ENCODE measurements around the gene CNTFR.
A peak's percentile ranks its signal among the peaks of the same experiment; 100 is the strongest.
"Not testable (repeated sequence)": the region's sequence is repeated elsewhere in the genome, so short reads cannot be mapped to it uniquely, and the experiment has no call there.

Gene CNTFR

GRCh38 chr9:34554211-34555001 lies 35.1 kb downstream of the CNTFR start:
- no peak for DNase-seq (ENCODE audit: low spot score)

- no peak for DNase-seq (ENCODE audit: low spot score)
These were observed 36.0 kb downstream of the CNTFR start for GRCh38 chr9:34553511-34554021.

- DNase-seq (ENCODE audit: low spot score) = no peak
These were observed 36.5 kb downstream of the CNTFR start for GRCh38 chr9:34552986-34553385.

- DNase-seq (ENCODE audit: low spot score) = no peak
These were observed 36.9 kb downstream of the CNTFR start for GRCh38 chr9:34552606-34552981.

GRCh38 chr9:34551751-34552605 lies 37.5 kb downstream of the CNTFR start:
- no peak for DNase-seq (ENCODE audit: low spot score)

- no peak for DNase-seq (ENCODE audit: low spot score)
These were observed 38.7 kb downstream of the CNTFR start for GRCh38 chr9:34550681-34551270.

GRCh38 chr9:34550016-34550680 lies 39.4 kb downstream of the CNTFR start:
- DNase-seq (ENCODE audit: low spot score) = no peak

- no peak for DNase-seq (ENCODE audit: low spot score)
These were observed 40.2 kb downstream of the CNTFR start for GRCh38 chr9:34549407-34549732.

GRCh38 chr9:34547960-34548611 lies 41.4 kb downstream of the CNTFR start:
- DNase-seq (ENCODE audit: low spot score) = peak; percentile 11

- DNase-seq (ENCODE audit: low spot score) = peak; percentile 31
These were observed 42.4 kb downstream of the CNTFR start for GRCh38 chr9:34546834-34547827.

GRCh38 chr9:34546102-34546833 lies 43.3 kb downstream of the CNTFR start:
- DNase-seq (ENCODE audit: low spot score) = no peak

- no peak for DNase-seq (ENCODE audit: low spot score)
These were observed 44.0 kb downstream of the CNTFR start for GRCh38 chr9:34545497-34545896.

- DNase-seq (ENCODE audit: low spot score) = no peak
These were observed 45.5 kb downstream of the CNTFR start for GRCh38 chr9:34544035-34544434.

- no peak for DNase-seq (ENCODE audit: low spot score)
These were observed 48.0 kb downstream of the CNTFR start for GRCh38 chr9:34541540-34541939.

GRCh38 chr9:34540827-34541226 lies 48.7 kb downstream of the CNTFR start:
- DNase-seq (ENCODE audit: low spot score) = no peak

- no peak for DNase-seq (ENCODE audit: low spot score)
These were observed 52.8 kb downstream of the CNTFR start for GRCh38 chr9:34536685-34537084.

GRCh38 chr9:34532041-34532440 lies 57.5 kb downstream of the CNTFR start:
- DNase-seq (ENCODE audit: low spot score) = not testable (repeated sequence)

GRCh38 chr9:34526026-34526425 lies 63.5 kb downstream of the CNTFR start:
- DNase-seq (ENCODE audit: low spot score) = no peak

- no peak for DNase-seq (ENCODE audit: low spot score)
These were observed 65.2 kb downstream of the CNTFR start for GRCh38 chr9:34524349-34524748.

Measured in CD4-positive, alpha-beta T cell treated with Interleukin-2 at 100 ng/mL for 4 hours (primary cell).